GM18951 (cell line): ENCODE results near the gene MORF4L1.
A peak's percentile ranks its signal among the peaks of the same experiment; 100 is the strongest.
"Not testable (repeated sequence)": the region's sequence is repeated elsewhere in the genome, so short reads cannot be mapped to it uniquely, and the experiment has no call there.

Source experiments
- POLR2A ChIP-seq: IDR thresholded peaks from 4 replicates; pipeline ENCODE4 v1.6.1; 2011; ENCODE audit warnings: mild to moderate bottlenecking; ENCODE audit not compliant: insufficient read length, insufficient read depth; ENCODE audit errors: extremely low read depth
- in situ Hi-C: fragments of 300-500 bp; cut with MboI; formaldehyde crosslinking; loops from one replicate; pipeline ENCODE4 v1.12.0; 2022; ENCODE audit warnings: low sequenced_read_pairs, mixed read lengths, inconsistent platforms; ENCODE audit not compliant: unreplicated experiment

The MORF4L1 gene

GRCh38 chr15:78850352-78850751, 22.3 kb upstream of the MORF4L1 start:
- in situ Hi-C loops, result no loop called here

DNA sequence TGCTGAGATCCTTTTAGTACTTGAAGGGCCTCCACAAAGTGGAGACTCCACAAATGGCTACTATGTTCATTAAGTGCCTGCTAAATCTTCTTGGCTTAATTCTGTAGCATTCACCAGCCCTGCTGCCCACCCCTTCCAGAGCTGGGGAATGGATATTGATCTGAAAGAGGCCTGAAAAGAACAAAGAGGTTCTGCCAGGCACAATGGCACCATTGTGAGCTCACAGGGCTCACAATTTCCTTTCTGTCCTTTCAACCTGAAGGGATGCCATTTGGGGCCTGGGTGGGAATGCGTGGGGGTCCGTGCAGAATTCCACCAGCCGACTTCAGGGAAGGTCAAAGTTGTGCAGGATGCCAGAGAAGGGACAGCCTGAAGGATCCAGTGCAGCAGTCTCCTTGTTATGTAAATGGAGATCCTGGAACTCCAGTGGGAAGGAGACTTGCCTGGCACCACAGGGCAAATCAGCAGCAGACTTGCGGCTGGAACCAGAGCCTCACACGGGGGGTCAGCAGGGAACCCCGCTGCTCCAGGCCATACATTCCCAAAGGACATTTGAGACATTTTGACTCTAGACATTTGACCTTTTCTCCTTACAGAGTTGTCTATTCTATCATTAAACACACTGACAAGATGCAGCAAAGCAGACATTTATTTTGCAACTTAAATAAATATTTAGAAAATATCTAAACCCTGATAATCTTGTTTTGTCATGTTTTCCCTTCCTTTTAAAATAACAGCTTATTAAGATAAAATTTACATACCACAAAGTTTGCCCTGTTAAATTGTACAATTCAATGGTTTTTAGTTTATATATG, 21.5 kb upstream of the MORF4L1 start:
- no peak for TF ChIP-seq POLR2A
- in situ Hi-C loops, result no loop called here

More at GRCh38 chr15:78850352-78850751, 22.3 kb upstream of the MORF4L1 start:
- no peak for TF ChIP-seq POLR2A

GRCh38 chr15:78853500-78853899, 19.2 kb upstream of the MORF4L1 start:
- in situ Hi-C loops, result no loop called here
- TF ChIP-seq POLR2A, result no peak

GRCh38 chr15:78854833-78855372, 17.8 kb upstream of the MORF4L1 start:
- no peak for TF ChIP-seq POLR2A
- in situ Hi-C loops, result no loop called here

GRCh38 chr15:78855746-78856145, 16.9 kb upstream of the MORF4L1 start:
- in situ Hi-C loops, result no loop called here

GRCh38 chr15:78859971-78860719, 12.5 kb upstream of the MORF4L1 start:
- no peak for TF ChIP-seq POLR2A
- in situ Hi-C loops, result no loop called here

More at GRCh38 chr15:78855746-78856145, 16.9 kb upstream of the MORF4L1 start:
- TF ChIP-seq POLR2A, result no peak

DNA sequence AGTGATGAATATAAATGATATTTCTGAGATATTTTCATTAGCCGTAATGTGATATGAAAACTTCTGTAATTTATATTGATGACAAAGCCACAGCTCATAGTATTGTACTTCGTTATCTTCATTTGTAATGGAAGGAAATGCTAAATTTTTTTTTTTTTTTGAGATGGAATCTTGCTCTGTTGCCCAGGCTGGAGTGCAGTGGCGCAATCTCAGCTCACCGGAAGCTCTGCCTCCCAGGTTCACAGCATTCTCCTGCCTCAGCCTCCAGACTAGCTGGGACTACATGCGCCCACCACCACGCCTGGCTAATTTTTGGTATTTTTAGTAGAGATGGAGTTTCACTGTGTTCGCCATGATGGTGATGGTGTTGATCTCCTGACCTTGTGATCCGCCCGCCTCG, 7.1 kb upstream of the MORF4L1 start:
- in situ Hi-C loops, result not testable (repeated sequence)

DNA sequence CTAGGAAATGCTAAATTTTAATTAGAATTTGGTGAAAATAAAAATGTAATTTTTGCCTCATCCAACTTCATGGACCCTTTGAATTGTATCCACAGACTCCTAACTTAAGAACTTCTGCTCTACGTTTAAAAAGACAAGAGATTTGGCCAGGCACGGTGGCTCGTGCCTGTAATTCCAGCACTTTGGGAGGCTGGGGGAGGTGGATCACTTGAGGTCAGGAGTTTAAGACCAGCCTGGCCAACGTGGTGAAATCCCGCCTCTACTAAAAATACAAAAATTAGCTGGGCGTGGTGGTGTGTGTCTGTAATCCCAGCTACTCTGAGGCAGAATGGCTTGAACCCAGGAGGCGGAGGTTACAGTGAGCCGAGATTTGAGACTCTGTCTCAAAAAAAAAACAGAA, 6.7 kb upstream of the MORF4L1 start:
- in situ Hi-C loops, result not testable (repeated sequence)

DNA sequence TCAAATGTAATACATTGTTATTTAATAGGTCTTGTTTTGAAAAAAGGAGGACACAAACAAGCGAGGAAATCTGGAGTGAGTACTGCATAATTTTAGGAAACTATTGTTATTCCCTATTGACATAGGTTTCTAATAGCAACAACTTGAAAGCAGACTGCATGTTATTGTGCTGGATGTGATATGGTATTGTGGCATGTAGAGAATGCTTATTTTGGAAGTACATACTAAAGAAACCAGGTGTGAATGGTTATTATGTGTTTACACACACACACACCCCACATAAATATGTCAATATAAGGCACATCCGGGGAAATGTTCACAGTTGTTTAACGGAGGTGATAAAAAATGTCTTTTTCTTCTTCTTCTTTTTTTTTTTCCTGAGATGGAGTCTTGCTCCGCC, 5.9 kb upstream of the MORF4L1 start:
- in situ Hi-C loops, result no loop called here
- no peak for TF ChIP-seq POLR2A

DNA sequence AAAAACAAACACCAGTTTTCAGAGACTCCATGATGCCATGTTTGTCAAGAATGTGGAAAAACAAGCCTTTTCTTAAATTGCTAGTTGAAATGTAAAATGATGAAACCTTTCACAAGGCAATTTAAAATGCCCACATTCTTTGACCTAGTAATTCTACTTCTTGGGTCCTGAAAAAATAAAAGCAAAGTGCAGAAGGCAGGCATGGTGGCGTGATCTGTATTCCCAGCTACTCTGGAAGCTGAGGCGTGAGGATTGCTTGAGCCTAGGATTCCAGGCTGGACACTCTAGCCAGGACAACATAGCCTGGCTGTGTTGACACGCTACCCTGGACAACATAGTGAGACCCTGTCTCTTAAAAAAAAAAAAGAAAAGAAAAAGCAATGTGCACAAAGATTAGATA, 4.3 kb upstream of the MORF4L1 start:
- in situ Hi-C loops, result no loop called here
- no peak for TF ChIP-seq POLR2A

DNA sequence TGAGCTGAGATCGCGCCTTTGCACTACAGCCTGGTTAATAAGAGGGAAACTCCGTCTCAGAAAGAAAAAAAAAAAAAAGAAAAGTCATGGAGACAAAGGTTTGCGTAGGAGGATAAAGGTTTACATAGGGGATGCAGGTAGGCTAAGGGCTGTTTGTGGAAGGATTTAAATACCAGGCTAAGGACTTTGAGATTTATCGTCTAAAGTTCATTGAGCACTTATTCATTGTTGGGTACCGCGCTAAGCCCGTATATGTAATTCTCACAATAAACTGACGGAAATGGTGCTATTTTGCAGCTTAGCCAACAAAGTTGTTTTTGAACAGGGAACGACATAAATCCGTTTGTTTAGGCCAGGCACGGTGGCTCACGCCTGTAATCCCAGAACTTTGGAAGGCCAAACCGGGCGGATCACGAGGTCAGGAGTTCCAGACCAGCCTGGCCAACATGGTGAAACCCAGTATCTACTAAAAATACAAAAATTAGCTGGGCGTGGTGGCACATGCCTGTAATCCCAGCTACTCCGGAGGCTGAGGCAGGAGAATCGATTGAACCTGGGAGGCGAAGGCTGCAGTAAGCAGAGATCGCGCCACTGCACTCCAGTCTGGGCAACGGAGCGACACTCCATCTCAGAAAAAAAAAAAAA, 1.1 kb upstream of the MORF4L1 start:
- in situ Hi-C loops, result not testable (repeated sequence)

GRCh38 chr15:78872972-78873792, 492 bp downstream of the MORF4L1 start:
- in situ Hi-C loops, result no loop called here

More at GRCh38 chr15:78872972-78873792, 492 bp downstream of the MORF4L1 start:
- TF ChIP-seq POLR2A, result peak; percentile 66
